Neural progenitor cell (in vitro differentiated cells): ENCODE results near the gene FBXL19. TPM values are rescaled to one million over a fixed set of nuclear protein-coding genes. Genes with fewer than 3 reads are reported as not detected.
A peak's percentile ranks its signal among the peaks of the same experiment; 100 is the strongest.

Experiments used
- DNase-seq: peaks from one replicate; pipeline ENCODE4 v3.0.0-alpha.2; 2016; ENCODE audit warnings: low spot score
- H2AFZ ChIP-seq: fragments of 200-600 bp; sonication (generic); replicated peaks from 2 replicates; pipeline ENCODE4 v1.6.1; 2016; ENCODE audit warnings: antibody characterized with exemption
- H3F3A ChIP-seq: fragments of 200-600 bp; sonication (generic); 2 replicates; pipeline ENCODE4 v1.6.1; 2016; ENCODE audit warnings: antibody characterized with exemption, low read depth
- H3K27ac ChIP-seq: fragments of 200-600 bp; sonication (generic); 2 replicates; pipeline ENCODE4 v1.5.1; 2016; ENCODE audit warnings: mild to moderate bottlenecking
- H3K27me3 ChIP-seq: fragments of 200-600 bp; sonication (generic); 2 replicates; pipeline ENCODE4 v1.6.1; 2016; ENCODE audit warnings: mild to moderate bottlenecking, moderate library complexity
- H3K36me3 ChIP-seq: fragments of 200-600 bp; sonication (generic); 2 replicates; pipeline ENCODE4 v1.5.1; 2016
- H3K4me1 ChIP-seq: fragments of 200-600 bp; sonication (generic); 2 replicates; pipeline ENCODE4 v1.6.1; 2016; ENCODE audit warnings: mixed run types
- H3K4me2 ChIP-seq: fragments of 200-600 bp; sonication (generic); 2 replicates; pipeline ENCODE4 v1.6.1; 2016
- H3K4me3 ChIP-seq: fragments of 200-600 bp; sonication (generic); 2 replicates; pipeline ENCODE4 v1.5.1; 2016
- H3K79me2 ChIP-seq: fragments of 200-600 bp; sonication (generic); 2 replicates; pipeline ENCODE4 v1.6.1; 2016; ENCODE audit warnings: low read depth
- H3K9ac ChIP-seq: fragments of 200-600 bp; sonication (generic); 2 replicates; pipeline ENCODE4 v1.6.1; 2016
- H3K9me3 ChIP-seq: fragments of 200-600 bp; sonication (generic); 2 replicates; pipeline ENCODE4 v1.5.1; 2016; ENCODE audit warnings: low read depth
- H4K20me1 ChIP-seq: fragments of 200-600 bp; sonication (generic); 2 replicates; pipeline ENCODE4 v1.6.1; 2016; ENCODE audit warnings: low read depth
- H3K27ac Mint-ChIP-seq: 3 replicates; pipeline ENCODE4 v1.8.0; 2021; ENCODE audit warnings: mixed read lengths
- H3K27me3 Mint-ChIP-seq: 2 replicates; pipeline ENCODE4 v1.8.0; 2022; ENCODE audit warnings: low read depth, mild to moderate bottlenecking, inconsistent platforms, moderate library complexity, mixed read lengths; ENCODE audit not compliant: insufficient read depth
- H3K36me3 Mint-ChIP-seq: 3 replicates; pipeline ENCODE4 v1.8.0; 2021; ENCODE audit warnings: mixed read lengths
- H3K4me1 Mint-ChIP-seq: 3 replicates; pipeline ENCODE4 v1.8.0; 2021; ENCODE audit warnings: mixed read lengths
- H3K4me3 Mint-ChIP-seq: 3 replicates; pipeline ENCODE4 v1.8.0; 2021; ENCODE audit warnings: mild to moderate bottlenecking, moderate library complexity, mixed read lengths
- H3K9me3 Mint-ChIP-seq: 3 replicates; pipeline ENCODE4 v1.8.0; 2020; ENCODE audit warnings: mixed read lengths
- CTCF ChIP-seq: fragments of 200-600 bp; sonication (generic); IDR thresholded peaks from 2 replicates; pipeline ENCODE4 v1.5.1; 2017; ENCODE audit warnings: antibody characterized with exemption, mild to moderate bottlenecking
- EZH2 ChIP-seq: fragments of 200-600 bp; sonication (generic); IDR thresholded peaks from 2 replicates; pipeline ENCODE4 v1.6.1; 2017; ENCODE audit warnings: antibody characterized with exemption, mild to moderate bottlenecking, moderate library complexity
- EZH2phosphoT487 ChIP-seq: fragments of 200-600 bp; sonication (generic); IDR thresholded peaks from 2 replicates; pipeline ENCODE4 v1.6.1; 2017; ENCODE audit warnings: antibody characterized with exemption
- total RNA-seq: library from RNA; depleted of rRNA; stranded (reverse); fragments of >200 nt; gene quantifications from 2 replicates; pipeline ENCODE4 v1.2.3, GENCODE V29; 2015; ENCODE audit warnings: low replicate concordance

Gene FBXL19
- total RNA-seq, 1 donor from 2014 or later, result 9.2 TPM

- Mint-ChIP-seq H3K9me3 (no peaks in the 10 kb centered on the region), H3K4me1 (no peaks in the 10 kb centered on the region), H3K27me3 (peaks cover 7% of the 10 kb centered on the region), H3K4me3 (no peak overlapping the region), H3K27ac (peak overlapping the region; percentile 78), H3K36me3 (peaks cover 33% of the 10 kb centered on the region)
- peak; percentile 61 for TF ChIP-seq CTCF
- TF ChIP-seq EZH2phosphoT487, result no peak
- TF ChIP-seq EZH2, result no peak
- Histone ChIP-seq H3K27ac (no peak overlapping the region), H3K4me3 (no peak overlapping the region), H3K27me3 (no peaks in the 10 kb centered on the region), H4K20me1 (peaks cover 10% of the 10 kb centered on the region), H2AFZ (no peak overlapping the region), H3K4me2 (no peak overlapping the region), H3K9me3 (no peaks in the 10 kb centered on the region), H3K4me1 (no peaks in the 10 kb centered on the region), H3K79me2 (no peaks in the 10 kb centered on the region), H3F3A (no peaks in the 10 kb centered on the region), H3K9ac (no peak overlapping the region), H3K36me3 (no peaks in the 10 kb centered on the region)
- peak; percentile 50 for DNase-seq
Measured at GRCh38 chr16:30977502-30977901, 54.1 kb downstream of the FBXL19 start.

DNA sequence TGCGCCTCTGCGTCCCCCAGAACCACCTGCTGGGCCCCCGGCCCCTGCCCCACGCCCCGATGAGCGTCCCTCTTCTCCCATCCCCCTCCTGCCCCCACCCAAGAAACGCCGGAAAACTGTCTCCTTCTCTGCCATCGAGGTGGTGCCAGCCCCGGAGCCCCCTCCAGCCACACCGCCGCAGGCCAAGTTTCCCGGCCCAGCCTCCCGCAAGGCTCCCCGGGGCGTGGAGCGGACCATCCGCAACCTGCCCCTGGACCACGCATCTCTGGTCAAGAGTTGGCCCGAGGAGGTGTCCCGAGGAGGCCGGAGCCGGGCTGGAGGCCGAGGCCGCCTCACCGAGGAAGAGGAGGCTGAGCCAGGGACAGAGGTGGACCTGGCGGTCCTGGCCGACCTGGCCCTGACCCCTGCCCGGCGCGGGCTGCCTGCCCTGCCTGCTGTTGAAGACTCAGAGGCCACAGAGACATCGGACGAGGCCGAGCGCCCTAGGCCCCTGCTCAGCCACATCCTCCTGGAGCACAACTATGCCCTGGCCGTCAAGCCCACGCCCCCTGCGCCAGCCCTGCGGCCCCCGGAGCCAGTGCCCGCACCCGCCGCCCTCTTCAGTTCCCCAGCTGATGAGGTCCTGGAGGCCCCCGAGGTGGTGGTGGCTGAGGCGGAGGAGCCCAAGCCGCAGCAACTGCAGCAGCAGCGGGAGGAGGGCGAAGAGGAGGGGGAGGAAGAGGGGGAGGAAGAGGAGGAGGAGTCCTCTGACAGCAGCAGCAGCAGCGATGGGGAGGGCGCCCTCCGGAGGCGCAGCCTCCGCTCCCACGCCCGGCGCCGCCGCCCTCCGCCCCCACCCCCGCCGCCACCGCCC, 56.0 kb downstream of the FBXL19 start:
- Mint-ChIP-seq H3K9me3 (no peaks in the 10 kb centered on the region), H3K4me1 (no peaks in the 10 kb centered on the region), H3K27ac (no peak overlapping the region), H3K36me3 (peaks cover 27% of the 10 kb centered on the region), H3K4me3 (no peak overlapping the region), H3K27me3 (peaks cover 9% of the 10 kb centered on the region)
- DNase-seq, result no peak
- Histone ChIP-seq H3K9me3 (no peaks in the 10 kb centered on the region), H3K9ac (no peak overlapping the region), H3K4me2 (no peak overlapping the region), H3K4me1 (no peaks in the 10 kb centered on the region), H3K36me3 (no peaks in the 10 kb centered on the region), H3K79me2 (no peaks in the 10 kb centered on the region), H3K27ac (no peak overlapping the region), H3K4me3 (no peak overlapping the region), H2AFZ (no peak overlapping the region), H3F3A (peaks cover 5% of the 10 kb centered on the region), H3K27me3 (no peaks in the 10 kb centered on the region), H4K20me1 (peaks cover 10% of the 10 kb centered on the region)
- TF ChIP-seq EZH2 (no peak), CTCF (no peak), EZH2phosphoT487 (no peak)

- H3K27me3 ChIP-seq, result no peaks in the 10 kb centered on the region
- Mint-ChIP-seq H3K4me3 (no peak overlapping the region), H3K36me3 (peaks cover 26% of the 10 kb centered on the region), H3K27ac (no peak overlapping the region), H3K4me1 (no peaks in the 10 kb centered on the region), H3K9me3 (no peaks in the 10 kb centered on the region), H3K27me3 (peaks cover 9% of the 10 kb centered on the region)
- TF ChIP-seq EZH2 (no peak), EZH2phosphoT487 (no peak), CTCF (no peak)
- no peak overlapping the region for H3K27ac ChIP-seq
- peaks cover 10% of the 10 kb centered on the region for H3F3A ChIP-seq
- H3K4me2 ChIP-seq, result no peak overlapping the region
- no peak for DNase-seq
- H3K4me3 ChIP-seq, result no peak overlapping the region
- no peak overlapping the region for H3K9ac ChIP-seq
- peaks cover 14% of the 10 kb centered on the region for H4K20me1 ChIP-seq
- no peak overlapping the region for H2AFZ ChIP-seq
- no peaks in the 10 kb centered on the region for H3K79me2 ChIP-seq
- no peaks in the 10 kb centered on the region for H3K36me3 ChIP-seq
- H3K9me3 ChIP-seq, result no peaks in the 10 kb centered on the region
- H3K4me1 ChIP-seq, result no peaks in the 10 kb centered on the region
Measured at GRCh38 chr16:30980023-30980371, 56.6 kb downstream of the FBXL19 start.
